ENCODE results near the gene BSND. TPM values are rescaled to one million over a fixed set of nuclear protein-coding genes. Genes with fewer than 3 reads are reported as not detected.

BSND gene
- total RNA-seq, 1 experiment from 2014 or later: 0.17 TPM

- Mint-ChIP-seq H3K4me3 (no peak overlapping the region), H3K36me3 (ENCODE audit: insufficient read depth in 1 of 3, low read depth in 3 of 3) (peaks cover 7 to 12% (median 9%) of the 10 kb centered on the region in 3 experiments; a peak in 5 of 7 replicates), H3K27ac (no peak overlapping the region), H3K27me3 (ENCODE audit: low read depth) (peaks cover 28% of the 10 kb centered on the region), H3K9me3 (peaks cover 0 to 9% of the 10 kb centered on the region in 2 experiments; a peak in 4 of 5 replicates), H3K4me1 (peaks cover 14 to 27% of the 10 kb centered on the region in 2 experiments)
- WGBS (ENCODE audit: extremely low coverage, insufficient read length, low lambda C conversion rate): no CpG with 5 or more reads among the region's 6 CpGs
- Histone ChIP-seq H2BK12ac (ENCODE audit: insufficient read length, low read depth, low read length) (no peak overlapping the region), H3K56ac (ENCODE audit: insufficient read length, low read depth, low read length) (no peak overlapping the region), H2BK15ac (ENCODE audit: low read depth, low read length) (no peak overlapping the region), H3K27me3 (ENCODE audit: insufficient read depth, low read length) (peaks cover 9% of the 10 kb centered on the region; the same call in 1 of the 2 replicates), H2AFZ (ENCODE audit: low read length) (no peak overlapping the region), H4K91ac (ENCODE audit: insufficient read length, low read depth, low read length) (no peak overlapping the region), H3K4me2 (ENCODE audit: insufficient read depth, insufficient read length, low read length) (no peak overlapping the region), H3K79me1 (ENCODE audit: insufficient read depth, low read depth, low read length, poor library complexity, severe bottlenecking) (no peaks in the 10 kb centered on the region), H3K4ac (ENCODE audit: low read depth, low read length) (no peak overlapping the region), H2AK5ac (ENCODE audit: insufficient read length, low read length) (no peak overlapping the region), H2BK5ac (ENCODE audit: insufficient read length, low read length) (no peak overlapping the region), H3K23ac (ENCODE audit: insufficient read length, low read depth, low read length) (no peak overlapping the region), H3K4me1 (ENCODE audit: insufficient read depth, low read length) (peaks cover 5% of the 10 kb centered on the region; the same call in 1 of the 2 replicates), H4K8ac (replicated peaks; ENCODE audit: insufficient read length, low read depth, low read length) (no peak overlapping the region), H3K14ac (ENCODE audit: insufficient read depth, low read length) (no peak overlapping the region), H3K18ac (ENCODE audit: insufficient read length, low read depth, low read length) (no peak overlapping the region), H2BK120ac (ENCODE audit: low read depth, low read length, poor library complexity, severe bottlenecking) (no peak overlapping the region), H4K20me1 (ENCODE audit: control insufficient read depth, insufficient read depth, insufficient read length) (no peaks in the 10 kb centered on the region), H3T11ph (ENCODE audit: low read length) (no peak overlapping the region), H3K79me2 (ENCODE audit: insufficient read depth, low read length) (no peaks in the 10 kb centered on the region; the same call in 1 of the 2 replicates), H3K23me2 (ENCODE audit: insufficient read length, low read depth, low read length, poor library complexity, severe bottlenecking) (peaks cover 7% of the 10 kb centered on the region), H4K5ac (ENCODE audit: insufficient read length, low read depth, low read length) (no peak overlapping the region), H3K27ac (ENCODE audit: insufficient read length, low read depth, low read length) (no peak overlapping the region), H3K9ac (ENCODE audit: extremely low read depth, insufficient read length, low read length) (no peak overlapping the region), H2BK20ac (ENCODE audit: low read depth, low read length, poor library complexity, severe bottlenecking) (no peak overlapping the region), H3K9me3 (ENCODE audit: control insufficient read depth, low read depth, low read length) (no peaks in the 10 kb centered on the region)
- TF ChIP-seq CTCF (conservative IDR thresholded peaks at IDR 0.05): no peak
- DNase-seq: no peak
Measured at GRCh38 chr1:55034476-55035133, 35.9 kb downstream of the BSND start.
